ENCODE measurements around the gene ITGA11. TPM values are rescaled to one million over a fixed set of nuclear protein-coding genes. Genes with fewer than 3 reads are reported as not detected.

Gene ITGA11
- total and polyA plus RNA-seq, 2 experiments from 2014 or later: 0.03 to 0.40 TPM

GRCh38 chr15:68285259-68285980 is 146.5 kb downstream of the ITGA11 start:
- no peaks in the 10 kb centered on the region for H3K27me3 ChIP-seq (ENCODE audit: insufficient read depth)
- peak overlapping the region; percentile 16; the same call in 1 of the 2 replicates for H3K4me2 ChIP-seq
- Mint-ChIP-seq H3K4me1 (peaks cover 67% of the 10 kb centered on the region), H3K27ac (no peak overlapping the region), H3K27me3 (ENCODE audit: insufficient read depth, low read depth, poor library complexity) (peaks cover 6% of the 10 kb centered on the region), H3K9me3 (peaks cover 10% of the 10 kb centered on the region; the same call in 2 of the 3 replicates), H3K36me3 (ENCODE audit: low read depth) (peaks cover 35% of the 10 kb centered on the region), H3K4me3 (peak overlapping the region; percentile 33; the same call in 1 of the 3 replicates)
- ATAC-seq (peak; percentile 42; the same call in 2 of the 3 replicates), DNase-seq (ENCODE audit: low spot score) (peak; percentile 56)
- TF ChIP-seq POLR2AphosphoS5 (IDR thresholded peaks at IDR 0.05; ENCODE audit: low read depth): no peak
- TF ChIP-seq STAT1 (IDR thresholded peaks at IDR 0.05; ENCODE audit: unreplicated experiment): no peak
- TF ChIP-seq CTCF (conservative IDR thresholded peaks at IDR 0.05; ENCODE audit: low read depth in 2 of 2): no peak
- no peak for TF ChIP-seq ZNF331 (CRISPR knock-in tag; IDR thresholded peaks at IDR 0.05; ENCODE audit: low read depth)
- TF ChIP-seq REST (IDR thresholded peaks at IDR 0.05; ENCODE audit: unreplicated experiment): no peak
- TF ChIP-seq CREB1 (CRISPR knock-in tag; IDR thresholded peaks at IDR 0.05; ENCODE audit: low read depth): no peak
- TF ChIP-seq JUNB (IDR thresholded peaks at IDR 0.05; ENCODE audit: unreplicated experiment): no peak
- TF ChIP-seq ETS1 (IDR thresholded peaks at IDR 0.05): no peak
- peak overlapping the region; percentile 11; the same call in 1 of the 2 replicates for H3K27ac ChIP-seq (ENCODE audit: low read depth)
- no peaks in the 10 kb centered on the region for H3K9me2 ChIP-seq (ENCODE audit: insufficient read depth)
- 0 out of 2 replicates have a peak overlapping the region, but pooled peaks have one; percentile 6 for H3K4me3 ChIP-seq
- H2AFZ ChIP-seq: no peak overlapping the region
- H3K79me2 ChIP-seq (replicated peaks; ENCODE audit: insufficient read depth): peaks cover 100% of the 10 kb centered on the region
- peaks cover 68% of the 10 kb centered on the region for H3K4me1 ChIP-seq (ENCODE audit: insufficient read depth)
- no peaks in the 10 kb centered on the region; the same call in 1 of the 2 replicates for H3F3A ChIP-seq (replicated peaks; ENCODE audit: low read depth)
- peaks cover 5% of the 10 kb centered on the region; the same call in 1 of the 2 replicates for H3K36me3 ChIP-seq (ENCODE audit: insufficient read depth)
- peaks cover 40% of the 10 kb centered on the region for H4K20me1 ChIP-seq (replicated peaks; ENCODE audit: insufficient read depth)

All from GM23338 (cell line).